ENCODE data around the gene LILRA1. TPM values are rescaled to one million over a fixed set of nuclear protein-coding genes. Genes with fewer than 3 reads are reported as not detected.

The LILRA1 gene
- total RNA-seq, 2 experiments from 2014 or later: not detected

DNA sequence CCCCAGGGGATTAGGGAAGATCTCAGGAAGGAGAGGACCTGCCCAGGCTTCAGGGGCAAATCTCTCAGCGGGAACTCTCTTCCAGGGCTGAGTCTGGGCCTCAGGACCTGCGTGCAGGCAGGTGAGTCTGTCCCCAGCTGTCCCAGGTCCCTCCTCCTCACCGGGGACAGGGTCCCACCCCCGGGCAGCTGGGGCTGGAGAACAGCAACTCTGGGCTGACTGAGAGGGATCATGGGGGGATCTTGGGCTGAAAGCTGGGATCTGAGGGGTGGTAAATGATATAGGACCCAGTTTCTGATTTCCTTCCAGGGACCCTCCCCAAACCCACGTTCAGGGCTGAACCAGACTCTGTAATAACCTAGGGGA, 14.3 kb downstream of the LILRA1 start:
- Histone ChIP-seq H3K4me1 (ENCODE audit: insufficient read depth, low read length, poor library complexity, severe bottlenecking) (no peaks in the 10 kb centered on the region), H3K4me3 (ENCODE audit: low read depth, low read length, poor library complexity, severe bottlenecking) (no peak overlapping the region), H4K20me1 (ENCODE audit: insufficient read depth, low read length) (no peaks in the 10 kb centered on the region), H3K36me3 (ENCODE audit: insufficient read depth, low read length) (no peaks in the 10 kb centered on the region), H3K9me3 (ENCODE audit: low read length) (peaks cover 6% of the 10 kb centered on the region; the same call in 1 of the 2 replicates), H3K9me2 (ENCODE audit: insufficient read depth, low read length) (no peaks in the 10 kb centered on the region), H3K4me2 (ENCODE audit: low read length) (no peak overlapping the region), H2AFZ (ENCODE audit: low read length) (no peak overlapping the region), H3K27ac (ENCODE audit: low read depth, low read length, poor library complexity, severe bottlenecking) (no peak overlapping the region), H3K79me2 (ENCODE audit: insufficient read depth, low read depth, low read length) (no peaks in the 10 kb centered on the region)
- ChIA-PET CTCF (ENCODE audit: unreplicated experiment) (no interaction called here), POLR2A (no interaction called here)
- intact Hi-C loops (cut with micrococcal nuclease; ENCODE audit: unreplicated experiment): no loop called here
- no peak for TF ChIP-seq EZH2phosphoT487 (IDR thresholded peaks at IDR 0.05; ENCODE audit: borderline replicate concordance, low read depth, low read length)
- TF ChIP-seq, protein P1, sequence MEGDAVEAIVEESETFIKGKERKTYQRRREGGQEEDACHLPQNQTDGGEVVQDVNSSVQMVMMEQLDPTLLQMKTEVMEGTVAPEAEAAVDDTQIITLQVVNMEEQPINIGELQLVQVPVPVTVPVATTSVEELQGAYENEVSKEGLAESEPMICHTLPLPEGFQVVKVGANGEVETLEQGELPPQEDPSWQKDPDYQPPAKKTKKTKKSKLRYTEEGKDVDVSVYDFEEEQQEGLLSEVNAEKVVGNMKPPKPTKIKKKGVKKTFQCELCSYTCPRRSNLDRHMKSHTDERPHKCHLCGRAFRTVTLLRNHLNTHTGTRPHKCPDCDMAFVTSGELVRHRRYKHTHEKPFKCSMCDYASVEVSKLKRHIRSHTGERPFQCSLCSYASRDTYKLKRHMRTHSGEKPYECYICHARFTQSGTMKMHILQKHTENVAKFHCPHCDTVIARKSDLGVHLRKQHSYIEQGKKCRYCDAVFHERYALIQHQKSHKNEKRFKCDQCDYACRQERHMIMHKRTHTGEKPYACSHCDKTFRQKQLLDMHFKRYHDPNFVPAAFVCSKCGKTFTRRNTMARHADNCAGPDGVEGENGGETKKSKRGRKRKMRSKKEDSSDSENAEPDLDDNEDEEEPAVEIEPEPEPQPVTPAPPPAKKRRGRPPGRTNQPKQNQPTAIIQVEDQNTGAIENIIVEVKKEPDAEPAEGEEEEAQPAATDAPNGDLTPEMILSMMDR (conservative IDR thresholded peaks at IDR 0.05; ENCODE audit: low read length): no peak
- BruUV-seq (replicated peaks): no TSS peak
- no peak for DNase-seq (ENCODE audit: low spot score)

DNA sequence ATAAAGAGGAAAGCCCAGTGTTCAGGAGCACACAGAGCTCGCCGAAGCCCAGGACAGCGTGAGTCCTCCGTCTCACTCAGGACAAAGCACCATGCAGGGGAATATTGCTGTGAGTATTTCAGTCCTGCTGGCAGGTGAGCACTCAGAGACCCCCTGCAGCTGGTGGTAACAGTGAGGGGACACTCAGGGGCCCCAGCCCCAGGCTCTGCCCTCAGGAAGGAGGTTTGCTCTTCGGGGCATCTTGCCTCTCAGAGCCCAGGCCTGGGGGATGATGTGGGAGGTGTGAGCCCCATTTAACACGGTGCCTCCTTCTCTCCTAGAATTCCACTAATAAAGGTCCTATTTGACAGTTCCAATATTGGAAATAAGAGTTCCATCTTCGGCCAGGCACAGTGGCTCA, 14.8 kb downstream of the LILRA1 start:
- Histone ChIP-seq H3K9me2 (ENCODE audit: insufficient read depth, low read length) (no peaks in the 10 kb centered on the region), H3K79me2 (ENCODE audit: insufficient read depth, low read depth, low read length) (no peaks in the 10 kb centered on the region), H3K36me3 (ENCODE audit: insufficient read depth, low read length) (no peaks in the 10 kb centered on the region), H4K20me1 (ENCODE audit: insufficient read depth, low read length) (no peaks in the 10 kb centered on the region), H3K4me1 (ENCODE audit: insufficient read depth, low read length, poor library complexity, severe bottlenecking) (no peaks in the 10 kb centered on the region), H3K9me3 (ENCODE audit: low read length) (peaks cover 6% of the 10 kb centered on the region; the same call in 1 of the 2 replicates), H2AFZ (ENCODE audit: low read length) (no peak overlapping the region), H3K4me3 (ENCODE audit: low read depth, low read length, poor library complexity, severe bottlenecking) (no peak overlapping the region), H3K4me2 (ENCODE audit: low read length) (no peak overlapping the region), H3K27ac (ENCODE audit: low read depth, low read length, poor library complexity, severe bottlenecking) (no peak overlapping the region)
- BruUV-seq (replicated peaks): no TSS peak
- DNase-seq (ENCODE audit: low spot score): no peak
- ChIA-PET CTCF (ENCODE audit: unreplicated experiment) (no interaction called here), POLR2A (no interaction called here)
- TF ChIP-seq, protein P1 (conservative IDR thresholded peaks at IDR 0.05; ENCODE audit: low read length): no peak
- no peak for TF ChIP-seq EZH2phosphoT487 (IDR thresholded peaks at IDR 0.05; ENCODE audit: borderline replicate concordance, low read depth, low read length)
- intact Hi-C loops (cut with micrococcal nuclease; ENCODE audit: unreplicated experiment): no loop called here

DNA sequence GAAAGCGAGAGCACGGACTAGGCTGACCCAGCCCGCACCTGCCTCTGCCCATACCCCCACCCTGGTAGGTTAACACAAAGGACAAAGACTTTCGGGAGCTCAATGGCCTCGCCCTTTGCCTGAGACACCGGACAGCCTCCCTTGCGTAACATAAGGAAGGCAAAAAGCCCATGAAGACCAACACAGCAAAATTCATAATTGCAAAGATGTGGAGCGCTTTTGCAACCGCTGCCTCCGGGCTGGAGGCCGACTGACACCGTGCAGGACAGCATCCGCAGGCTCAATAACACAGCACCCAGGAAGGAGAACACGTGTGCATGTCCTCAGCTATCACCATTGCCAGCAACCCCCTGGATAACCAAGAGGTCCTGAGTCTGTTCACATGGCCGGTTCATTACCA, 15.4 kb downstream of the LILRA1 start:
- Histone ChIP-seq H3K4me1 (ENCODE audit: insufficient read depth, low read length, poor library complexity, severe bottlenecking) (no peaks in the 10 kb centered on the region), H3K36me3 (ENCODE audit: insufficient read depth, low read length) (no peaks in the 10 kb centered on the region), H3K79me2 (ENCODE audit: insufficient read depth, low read depth, low read length) (no peaks in the 10 kb centered on the region), H3K9me2 (ENCODE audit: insufficient read depth, low read length) (no peaks in the 10 kb centered on the region), H3K4me2 (ENCODE audit: low read length) (no peak overlapping the region), H2AFZ (ENCODE audit: low read length) (no peak overlapping the region), H3K27ac (ENCODE audit: low read depth, low read length, poor library complexity, severe bottlenecking) (no peak overlapping the region), H4K20me1 (ENCODE audit: insufficient read depth, low read length) (no peaks in the 10 kb centered on the region), H3K9me3 (ENCODE audit: low read length) (peaks cover 6% of the 10 kb centered on the region; the same call in 1 of the 2 replicates), H3K4me3 (ENCODE audit: low read depth, low read length, poor library complexity, severe bottlenecking) (no peak overlapping the region)
- POLR2A ChIA-PET: no interaction called here
- CTCF ChIA-PET (ENCODE audit: unreplicated experiment): no interaction called here
- no TSS peak for BruUV-seq (replicated peaks)
- intact Hi-C loops (cut with micrococcal nuclease; ENCODE audit: unreplicated experiment): no loop called here
- no peak for TF ChIP-seq EZH2phosphoT487 (IDR thresholded peaks at IDR 0.05; ENCODE audit: borderline replicate concordance, low read depth, low read length)
- TF ChIP-seq, protein P1 (conservative IDR thresholded peaks at IDR 0.05; ENCODE audit: low read length): no peak
- no peak for DNase-seq (ENCODE audit: low spot score)

Measured in OCI-LY7 (cell line).